GM23338 (cell line): ENCODE results near the gene HDGFL2. TPM values are rescaled to one million over a fixed set of nuclear protein-coding genes. Genes with fewer than 3 reads are reported as not detected.

ENCODE experiments used
- ATAC-seq: fragments of 200-7000 bp; cut with Tn5 transposase; 3 replicates; pipeline ENCODE4 v1.9.1; 2020
- DNase-seq: peaks from one replicate; pipeline ENCODE4 v3.0.0-alpha.2; 2015; ENCODE audit warnings: low spot score
- H2AFZ ChIP-seq: fragments of 200-600 bp; sonication (generic); 2 replicates; pipeline ENCODE4 v1.8.0; 2016; ENCODE audit warnings: antibody characterized with exemption, mild to moderate bottlenecking, moderate library complexity
- H3F3A ChIP-seq: fragments of 200-600 bp; sonication (generic); replicated peaks from 2 replicates; pipeline ENCODE4 v1.8.0; 2017; ENCODE audit warnings: antibody characterized with exemption, mixed run types, low read depth
- H3K27ac ChIP-seq: fragments of 200-600 bp; sonication (generic); 2 replicates; pipeline ENCODE4 v1.6.1; 2016; ENCODE audit warnings: low read depth
- H3K27me3 ChIP-seq: fragments of 200-600 bp; sonication (generic); 2 replicates; pipeline ENCODE4 v1.8.0; 2016; ENCODE audit warnings: mild to moderate bottlenecking, mixed run types, moderate library complexity; ENCODE audit not compliant: insufficient read depth
- H3K36me3 ChIP-seq: fragments of 200-600 bp; sonication (generic); 2 replicates; pipeline ENCODE4 v1.8.0; 2016; ENCODE audit warnings: mild to moderate bottlenecking; ENCODE audit not compliant: insufficient read depth
- H3K4me1 ChIP-seq: fragments of 200-600 bp; sonication (generic); 2 replicates; pipeline ENCODE4 v1.8.0; 2016; ENCODE audit warnings: mild to moderate bottlenecking, moderate library complexity; ENCODE audit not compliant: insufficient read depth
- H3K4me2 ChIP-seq: fragments of 200-600 bp; sonication (generic); 2 replicates; pipeline ENCODE4 v1.7.1; 2017; ENCODE audit warnings: mixed run types
- H3K4me3 ChIP-seq: fragments of 200-600 bp; sonication (generic); 2 replicates; pipeline ENCODE4 v1.6.1; 2016; ENCODE audit warnings: mixed run types
- H3K79me2 ChIP-seq: fragments of 200-600 bp; sonication (generic); replicated peaks from 2 replicates; pipeline ENCODE4 v1.8.0; 2017; ENCODE audit warnings: mild to moderate bottlenecking; ENCODE audit not compliant: insufficient read depth
- H3K9me2 ChIP-seq: fragments of 200-600 bp; sonication (generic); 2 replicates; pipeline ENCODE4 v1.8.0; 2017; ENCODE audit not compliant: insufficient read depth
- H4K20me1 ChIP-seq: fragments of 200-600 bp; sonication (generic); replicated peaks from 2 replicates; pipeline ENCODE4 v1.8.0; 2017; ENCODE audit warnings: mild to moderate bottlenecking; ENCODE audit not compliant: insufficient read depth
- H3K27ac Mint-ChIP-seq: 2 replicates; pipeline ENCODE4 v1.8.0; 2020; ENCODE audit warnings: inconsistent platforms, mild to moderate bottlenecking, moderate library complexity, mixed read lengths
- H3K27me3 Mint-ChIP-seq: 3 replicates; pipeline ENCODE4 v1.8.0; 2022; ENCODE audit warnings: low read depth, mild to moderate bottlenecking, moderate library complexity, mixed read lengths, inconsistent platforms; ENCODE audit not compliant: insufficient read depth, poor library complexity
- H3K36me3 Mint-ChIP-seq: 3 replicates; pipeline ENCODE4 v1.8.0; 2021; ENCODE audit warnings: low read depth, mild to moderate bottlenecking, inconsistent platforms, moderate library complexity, mixed read lengths
- H3K4me1 Mint-ChIP-seq: 3 replicates; pipeline ENCODE4 v1.8.0; 2020; ENCODE audit warnings: mild to moderate bottlenecking, inconsistent platforms, mixed read lengths
- H3K4me3 Mint-ChIP-seq: 3 replicates; pipeline ENCODE4 v1.8.0; 2021; ENCODE audit warnings: moderate library complexity, mild to moderate bottlenecking, inconsistent platforms, mixed read lengths
- H3K9me3 Mint-ChIP-seq: 3 replicates; pipeline ENCODE4 v1.8.0; 2020; ENCODE audit warnings: moderate library complexity, mild to moderate bottlenecking, inconsistent platforms, mixed read lengths
- CREB1 ChIP-seq: fragments of 250-450 bp; sonication (Bioruptor Pico); IDR thresholded peaks from 2 replicates; pipeline ENCODE4 v1.5.0; 2020; ENCODE audit warnings: low read depth, mild to moderate bottlenecking, moderate library complexity
- CTCF ChIP-seq, 2 experiments: fragments of 200-600 bp in 1 of 2; sonication (generic) in 1 of 2; conservative IDR thresholded peaks; 2 replicates each; pipeline versions ENCODE4 v1.5.1 to v1.6.1; 2016 to 2017; ENCODE audit warnings: antibody characterized with exemption in 2 of 2, low read depth in 2 of 2, mild to moderate bottlenecking in 2 of 2, moderate library complexity in 1 of 2
- ETS1 ChIP-seq: IDR thresholded peaks from 2 replicates; pipeline ENCODE4 v1.6.1; 2016; ENCODE audit warnings: antibody characterized with exemption
- EZH2 ChIP-seq: fragments of 200-600 bp; sonication (generic); IDR thresholded peaks from one replicate; pipeline ENCODE4 v1.8.0; 2017; ENCODE audit warnings: antibody characterized with exemption, mild to moderate bottlenecking, low read depth; ENCODE audit not compliant: unreplicated experiment
- JUNB ChIP-seq: IDR thresholded peaks from one replicate; pipeline ENCODE4 v1.6.1; 2016; ENCODE audit warnings: antibody characterized with exemption; ENCODE audit not compliant: unreplicated experiment
- NANOG ChIP-seq: IDR thresholded peaks from 2 replicates; pipeline ENCODE4 v1.6.1; 2016; ENCODE audit warnings: antibody characterized with exemption, borderline replicate concordance
- POLR2AphosphoS5 ChIP-seq: IDR thresholded peaks from 2 replicates; pipeline ENCODE4 v1.6.1; 2016; ENCODE audit warnings: antibody characterized with exemption, low read depth
- REST ChIP-seq: IDR thresholded peaks from one replicate; pipeline ENCODE4 v1.6.1; 2018; ENCODE audit warnings: antibody characterized with exemption; ENCODE audit not compliant: unreplicated experiment
- ZNF114 ChIP-seq: fragments of 250-450 bp; sonication (Bioruptor Pico); IDR thresholded peaks from 2 replicates; pipeline ENCODE4 v1.5.0; 2020; ENCODE audit warnings: mild to moderate bottlenecking, moderate library complexity
- ZNF462 ChIP-seq: fragments of 250-450 bp; sonication (Bioruptor Pico); IDR thresholded peaks from 2 replicates; pipeline ENCODE4 v1.5.0; 2020; ENCODE audit warnings: mild to moderate bottlenecking, moderate library complexity
- polyA plus RNA-seq: library from polyadenylated mRNA; unstranded; fragments of >200 nt; fragmentation: Nextera tagmentation; extraction: Ambion mirVana; gene quantifications from 2 replicates; pipeline ENCODE4 v1.2.1, GENCODE V29; 2016
- total RNA-seq: library from RNA; depleted of rRNA; stranded (reverse); fragments of >200 nt; shearing (Covaris generic); gene quantifications from 2 replicates; pipeline ENCODE4 v1.2.3, GENCODE V29; 2014

The HDGFL2 gene
- total and polyA plus RNA-seq, 2 experiments from 2014 or later: 64.8 to 113 TPM

- no peak for TF ChIP-seq EZH2
- TF ChIP-seq NANOG: no peak
- no peak for TF ChIP-seq ZNF114 (CRISPR knock-in tag)
These were observed 5.1 kb downstream of the HDGFL2 start (continued) for GRCh38 chr19:4477034-4477801.

- Histone ChIP-seq H3F3A (no peaks in the 10 kb centered on the region; the same call in 1 of the 2 replicates), H3K27ac (0 out of 2 replicates have a peak overlapping the region, but pooled peaks have one; percentile 45), H3K4me2 (no peak overlapping the region), H3K79me2 (peaks cover 8% of the 10 kb centered on the region; the same call in 1 of the 2 replicates), H3K4me1 (no peaks in the 10 kb centered on the region), H3K27me3 (no peaks in the 10 kb centered on the region), H2AFZ (no peak overlapping the region), H3K36me3 (peaks cover 8% of the 10 kb centered on the region; the same call in 1 of the 2 replicates), H3K9me2 (no peaks in the 10 kb centered on the region), H3K4me3 (no peak overlapping the region), H4K20me1 (peaks cover 13% of the 10 kb centered on the region; the same call in 1 of the 2 replicates)
- DNase-seq (peak; percentile 49), ATAC-seq (peak; percentile 70)
- no peak overlapping the region for H3K4me3 Mint-ChIP-seq
- H3K27ac Mint-ChIP-seq: no peak overlapping the region
- no peaks in the 10 kb centered on the region; the same call in 2 of the 3 replicates for H3K9me3 Mint-ChIP-seq
- H3K27me3 Mint-ChIP-seq: no peaks in the 10 kb centered on the region
- H3K4me1 Mint-ChIP-seq: no peaks in the 10 kb centered on the region; the same call in 2 of the 3 replicates
- H3K36me3 Mint-ChIP-seq: peaks cover 37% of the 10 kb centered on the region
- TF ChIP-seq CREB1 (CRISPR knock-in tag) (no peak), POLR2AphosphoS5 (no peak), CTCF (conservative IDR thresholded peaks at IDR 0.05; ENCODE audit: low read depth in 2 of 2) (no peak), ETS1 (no peak), EZH2 (no peak), JUNB (no peak), ZNF462 (CRISPR knock-in tag) (no peak), REST (no peak)
These were observed 10.7 kb downstream of the HDGFL2 start for GRCh38 chr19:4482721-4483364.
